BJ (cell line): ENCODE measurements around the gene HINT3. TPM values are rescaled to one million over a fixed set of nuclear protein-coding genes. Genes with fewer than 3 reads are reported as not detected.

Experiments
- CTCF ChIA-PET: fragments of 350-600 bp; formaldehyde crosslinking; extraction: SDS; loops from one replicate; lab custom pipeline; 2021; ENCODE audit warnings: antibody characterized with exemption, inconsistent platforms; lab: Yijun Ruan, JAX
- POLR2A ChIA-PET: fragments of 300-600 bp; sonication (Branson Sonifier 250); formaldehyde crosslinking; extraction: SDS; loops from one replicate; lab custom pipeline; 2021; ENCODE audit warnings: antibody characterized with exemption; lab: Charles Lee
- DNase-seq: peaks from one replicate; pipeline ENCODE4 v3.0.0-alpha.2; 2011; ENCODE audit warnings: low read depth
- H3K27me3 ChIP-seq: 2 replicates; pipeline ENCODE4 v1.6.0; 2011; ENCODE audit warnings: low read length; ENCODE audit not compliant: control insufficient read depth, insufficient read depth
- H3K36me3 ChIP-seq: 2 replicates; pipeline ENCODE4 v1.5.1; 2011; ENCODE audit warnings: low read length; ENCODE audit not compliant: control insufficient read depth, insufficient read depth
- H3K4me3 ChIP-seq: 2 replicates; pipeline ENCODE4 v1.5.1; 2011; ENCODE audit warnings: low read depth, mild to moderate bottlenecking, control low read depth, low read length
- CTCF ChIP-seq: IDR thresholded peaks from 2 replicates; pipeline ENCODE4 v1.5.1; 2011; ENCODE audit warnings: low read depth, mild to moderate bottlenecking, control low read depth, inconsistent platforms, low read length, moderate library complexity; ENCODE audit not compliant: insufficient read depth
- polyA plus RNA-seq: library from polyadenylated mRNA; depleted of rRNA; stranded (reverse); fragments of >200 nt; gene quantifications from 2 replicates; pipeline ENCODE4 v1.2.3, GENCODE V29; 2011

Gene HINT3
- polyA plus RNA-seq, 1 experiment: 1.3 TPM

DNA sequence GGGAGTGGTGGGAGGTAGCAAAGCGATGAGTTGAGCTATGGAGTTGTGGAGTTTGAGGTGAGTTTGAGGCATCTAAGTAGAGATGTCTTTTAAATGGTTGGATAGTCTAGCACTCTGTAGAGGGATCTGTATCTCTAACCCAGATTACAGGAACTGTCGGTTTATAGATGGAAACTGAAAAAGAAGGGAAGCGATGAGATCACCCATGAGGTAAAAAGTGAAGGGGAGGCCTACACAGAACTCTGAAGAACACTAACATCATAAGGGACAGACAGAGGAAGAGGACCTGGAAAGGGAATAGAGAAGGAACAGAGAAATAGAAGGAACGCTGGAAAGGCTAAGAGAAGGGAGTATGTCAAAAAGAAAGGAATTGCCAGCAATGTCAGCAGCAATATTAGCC lies 2.5 kb downstream of the HINT3 start:
- CTCF ChIA-PET: interaction anchor here (1.6 to 2.1 kb wide), 2 partner anchors 92 to 171 kb away, joined by 4 to 6 read pairs; no protein-coding TSS in a partner anchor
- Histone ChIP-seq H3K36me3 (peaks cover 2% of the 10 kb centered on the region), H3K4me3 (no peak overlapping the region), H3K27me3 (no peaks in the 10 kb centered on the region)
- TF ChIP-seq CTCF: no peak
- DNase-seq: no peak
- POLR2A ChIA-PET: interaction anchor here (1.5 kb wide), 1 partner anchor 168 kb away, joined by 4 read pairs; the partner anchor contains the start of gene NCOA7

DNA sequence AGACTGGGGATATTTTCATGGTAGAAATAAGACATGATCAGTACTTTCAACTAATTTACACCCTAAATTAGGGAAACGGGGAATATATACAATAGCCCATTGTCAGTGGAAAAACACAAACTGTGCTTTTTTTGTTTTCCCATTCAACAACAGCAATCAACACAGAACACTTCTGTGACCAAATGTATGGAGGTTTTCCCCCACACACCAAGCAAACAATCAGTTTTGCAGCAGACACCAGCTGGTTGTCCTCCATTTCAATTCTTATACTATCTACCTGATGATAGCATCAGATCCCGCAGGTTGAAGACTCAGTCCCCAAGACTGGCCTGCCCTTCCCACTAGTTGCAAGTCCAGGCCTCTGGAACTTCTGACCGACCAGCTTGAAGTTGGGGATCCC lies 4.5 kb downstream of the HINT3 start:
- ChIA-PET POLR2A (no interaction called here), CTCF (interaction anchor here (1.0 to 1.2 kb wide), 2 partner anchors 13 to 170 kb away, joined by 4 to 6 read pairs; no protein-coding TSS in a partner anchor)
- H3K27me3 ChIP-seq: no peaks in the 10 kb centered on the region
- no peak for TF ChIP-seq CTCF
- no peak for DNase-seq
- no peak overlapping the region for H3K4me3 ChIP-seq
- peaks cover 2% of the 10 kb centered on the region for H3K36me3 ChIP-seq

DNA sequence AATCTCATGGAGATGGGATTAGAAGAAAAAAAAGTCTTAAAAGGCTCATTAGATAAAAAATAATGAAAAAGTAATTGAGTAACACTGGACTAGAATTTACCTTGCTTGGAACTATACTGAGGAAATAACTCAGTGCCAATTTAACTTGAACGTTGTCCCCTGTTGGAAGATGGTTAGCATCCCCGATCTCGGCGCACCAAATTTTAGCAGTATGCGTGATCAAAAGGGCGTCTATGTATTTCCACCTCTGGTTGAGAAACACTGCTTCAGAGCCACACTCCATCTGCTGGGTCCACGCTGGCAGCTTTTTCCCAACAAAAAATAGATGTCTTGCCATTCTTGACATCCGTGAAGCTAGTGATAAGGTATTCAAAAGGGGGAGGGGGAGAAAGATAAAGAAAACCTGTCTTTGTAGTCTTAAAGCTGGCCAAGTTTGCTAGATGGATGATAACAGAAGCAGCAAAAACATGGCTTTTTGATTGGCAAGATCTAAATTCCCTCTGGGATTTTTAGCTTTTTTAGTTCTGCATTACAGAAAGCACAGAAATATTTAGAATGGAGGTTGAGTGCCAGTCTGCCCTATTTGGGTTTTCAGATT lies 6.4 kb downstream of the HINT3 start:
- ChIA-PET CTCF (interaction anchor here (0.8 to 2.4 kb wide), 4 partner anchors 8 to 179 kb away, joined by 3 to 12 read pairs (median 4); no protein-coding TSS in a partner anchor), POLR2A (no interaction called here)
- Histone ChIP-seq H3K36me3 (peaks cover 3% of the 10 kb centered on the region), H3K27me3 (no peaks in the 10 kb centered on the region), H3K4me3 (no peak overlapping the region)
- TF ChIP-seq CTCF: no peak
- no peak for DNase-seq

GRCh38 chr6:125963817-125964216 lies 7.2 kb downstream of the HINT3 start:
- Histone ChIP-seq H3K4me3 (no peak overlapping the region), H3K36me3 (peaks cover 4% of the 10 kb centered on the region), H3K27me3 (no peaks in the 10 kb centered on the region)
- no peak for DNase-seq
- no peak for TF ChIP-seq CTCF
- POLR2A ChIA-PET: no interaction called here
- CTCF ChIA-PET: interaction anchor here (0.7 to 2.4 kb wide), 6 partner anchors 9 to 107 kb away, joined by 3 to 12 read pairs (median 4); no protein-coding TSS in a partner anchor

DNA sequence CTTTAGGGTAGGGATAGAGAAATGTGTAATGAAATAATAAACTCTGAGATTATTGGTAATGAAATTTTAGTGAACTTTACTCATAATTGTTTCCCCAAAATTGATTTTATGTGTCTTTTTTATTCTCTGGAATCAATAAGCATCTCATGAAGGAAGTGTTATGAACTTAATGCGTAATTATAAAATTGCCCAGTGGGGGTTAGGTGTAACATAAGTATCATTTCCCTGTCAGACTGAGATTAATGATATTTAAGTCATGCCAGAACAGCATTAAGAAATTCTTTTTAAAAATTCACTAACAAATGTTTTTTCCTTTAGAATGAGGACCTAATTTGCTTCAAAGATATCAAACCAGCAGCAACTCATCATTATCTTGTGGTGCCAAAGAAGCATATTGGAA lies 10.0 kb downstream of the HINT3 start:
- no peak for TF ChIP-seq CTCF
- CTCF ChIA-PET: interaction anchor here (0.8 to 1.9 kb wide), 3 partner anchors 9 to 122 kb away, joined by 3 to 4 read pairs (median 4); no protein-coding TSS in a partner anchor
- POLR2A ChIA-PET: no interaction called here
- DNase-seq: no peak
- Histone ChIP-seq H3K36me3 (peaks cover 3% of the 10 kb centered on the region), H3K4me3 (no peak overlapping the region), H3K27me3 (no peaks in the 10 kb centered on the region)
